Stimulated activated CD4-positive, alpha-beta T cell treated with anti-CD3 and anti-CD28 coated beads, Interleukin-2, amount 100 ng/mL, for 4 hours (primary cell): ENCODE results near the gene CPED1.
"Not testable (repeated sequence)": the region's sequence is repeated elsewhere in the genome, so short reads cannot be mapped to it uniquely, and the experiment has no call there.

ENCODE experiments used
- DNase-seq: peaks from one replicate; pipeline ENCODE4 v3.0.0-alpha.2; 2020; ENCODE audit warnings: low read depth

Gene CPED1

GRCh38 chr7:121041516-121042148, 53.1 kb downstream of the CPED1 start:
- DNase-seq: no peak

- DNase-seq: no peak
These were observed 53.7 kb downstream of the CPED1 start for GRCh38 chr7:121042195-121042594.

GRCh38 chr7:121042899-121043298, 54.4 kb downstream of the CPED1 start:
- DNase-seq: no peak

- DNase-seq: no peak
These were observed 55.1 kb downstream of the CPED1 start for GRCh38 chr7:121043314-121044234.

- no peak for DNase-seq
These were observed 56.6 kb downstream of the CPED1 start for GRCh38 chr7:121045090-121045489.

- DNase-seq: no peak
These were observed 57.5 kb downstream of the CPED1 start for GRCh38 chr7:121046009-121046408.

- DNase-seq: no peak
These were observed 58.5 kb downstream of the CPED1 start for GRCh38 chr7:121046893-121047468.

GRCh38 chr7:121048195-121048594, 59.7 kb downstream of the CPED1 start:
- DNase-seq: no peak

GRCh38 chr7:121049028-121049791, 60.7 kb downstream of the CPED1 start:
- DNase-seq: no peak

GRCh38 chr7:121049897-121050296, 61.4 kb downstream of the CPED1 start:
- DNase-seq: no peak

GRCh38 chr7:121053219-121053618, 64.7 kb downstream of the CPED1 start:
- DNase-seq: no peak

GRCh38 chr7:121054925-121055324, 66.4 kb downstream of the CPED1 start:
- DNase-seq: no peak

GRCh38 chr7:121057878-121058277, 69.4 kb downstream of the CPED1 start:
- no peak for DNase-seq

GRCh38 chr7:121058975-121059374, 70.5 kb downstream of the CPED1 start:
- DNase-seq: no peak

GRCh38 chr7:121059979-121060509, 71.5 kb downstream of the CPED1 start:
- DNase-seq: not testable (repeated sequence)

GRCh38 chr7:121061677-121062582, 73.4 kb downstream of the CPED1 start:
- DNase-seq: no peak

- no peak for DNase-seq
These were observed 74.3 kb downstream of the CPED1 start for GRCh38 chr7:121062671-121063279.

- not testable (repeated sequence) for DNase-seq
These were observed 79.2 kb downstream of the CPED1 start for GRCh38 chr7:121067717-121068116.

GRCh38 chr7:121069346-121070100, 81.0 kb downstream of the CPED1 start:
- DNase-seq: no peak

GRCh38 chr7:121071132-121071531, 82.6 kb downstream of the CPED1 start:
- DNase-seq: no peak
